T-helper 2 cell treated with Interferon-gamma antibody and Interleukin-4, amounts not matched to agents 100 ng/mL and 5 ng/mL, for 36 hours (primary cell): ENCODE results near the gene SGF29. TPM values are rescaled to one million over a fixed set of nuclear protein-coding genes. Genes with fewer than 3 reads are reported as not detected.
"Not testable (repeated sequence)": the region's sequence is repeated elsewhere in the genome, so short reads cannot be mapped to it uniquely, and the experiment has no call there.

ENCODE experiments used
- intact Hi-C: fragments of 100-400 bp; cut with micrococcal nuclease; formaldehyde crosslinking; loops from one replicate; pipeline ENCODE4 v1.15.1; 2023
- total RNA-seq: library from RNA; stranded (reverse); gene quantifications from 2 replicates; pipeline ENCODE4 v1.2.3, GENCODE V29; 2022

SGF29 gene
- total RNA-seq, 1 donor from 2014 or later = 43.4 TPM

GRCh38 chr16:28563218-28563617, 9.5 kb downstream of the SGF29 start:
- intact Hi-C loops = no loop called here

- intact Hi-C loops = not testable (repeated sequence)
Measured at GRCh38 chr16:28566233-28566925, 12.7 kb downstream of the SGF29 start.

GRCh38 chr16:28567292-28567691, 13.6 kb downstream of the SGF29 start:
- intact Hi-C loops = no loop called here

- intact Hi-C loops = no loop called here
Measured at GRCh38 chr16:28569021-28569420, 15.3 kb downstream of the SGF29 start.

- intact Hi-C loops = no loop called here
Measured at GRCh38 chr16:28569968-28570752, 16.4 kb downstream of the SGF29 start.

- intact Hi-C loops = no loop called here
Measured at GRCh38 chr16:28572696-28573510, 19.2 kb downstream of the SGF29 start.

- intact Hi-C loops = no loop called here
Measured at GRCh38 chr16:28573738-28574718, 20.3 kb downstream of the SGF29 start.

- intact Hi-C loops = no loop called here
Measured at GRCh38 chr16:28574925-28575324, 21.2 kb downstream of the SGF29 start.

GRCh38 chr16:28575446-28576109, 21.9 kb downstream of the SGF29 start:
- intact Hi-C loops = no loop called here

- intact Hi-C loops = no loop called here
Measured at GRCh38 chr16:28580726-28581315, 27.1 kb downstream of the SGF29 start.

- intact Hi-C loops = no loop called here
Measured at GRCh38 chr16:28585674-28586073, 32.0 kb downstream of the SGF29 start.

- intact Hi-C loops = no loop called here
Measured at GRCh38 chr16:28586466-28586865, 32.7 kb downstream of the SGF29 start.

- intact Hi-C loops = no loop called here
Measured at GRCh38 chr16:28587386-28587785, 33.7 kb downstream of the SGF29 start.

GRCh38 chr16:28589069-28589468, 35.3 kb downstream of the SGF29 start:
- intact Hi-C loops = no loop called here

- intact Hi-C loops = no loop called here
Measured at GRCh38 chr16:28589930-28590329, 36.2 kb downstream of the SGF29 start.

GRCh38 chr16:28590384-28591340, 36.9 kb downstream of the SGF29 start:
- intact Hi-C loops = no loop called here

GRCh38 chr16:28591355-28591754, 37.6 kb downstream of the SGF29 start:
- intact Hi-C loops = no loop called here

- intact Hi-C loops = no loop called here
Measured at GRCh38 chr16:28592511-28592910, 38.8 kb downstream of the SGF29 start.
